Activated T-cell treated with anti-CD3 and anti-CD28 coated beads for 24 hours (primary cell): Measurements from ENCODE around the gene PPT1.

Experiments used
- DNase-seq: peaks from one replicate; pipeline ENCODE4 v3.0.0-alpha.2; 2020; ENCODE audit warnings: low read depth

The PPT1 gene

DNA sequence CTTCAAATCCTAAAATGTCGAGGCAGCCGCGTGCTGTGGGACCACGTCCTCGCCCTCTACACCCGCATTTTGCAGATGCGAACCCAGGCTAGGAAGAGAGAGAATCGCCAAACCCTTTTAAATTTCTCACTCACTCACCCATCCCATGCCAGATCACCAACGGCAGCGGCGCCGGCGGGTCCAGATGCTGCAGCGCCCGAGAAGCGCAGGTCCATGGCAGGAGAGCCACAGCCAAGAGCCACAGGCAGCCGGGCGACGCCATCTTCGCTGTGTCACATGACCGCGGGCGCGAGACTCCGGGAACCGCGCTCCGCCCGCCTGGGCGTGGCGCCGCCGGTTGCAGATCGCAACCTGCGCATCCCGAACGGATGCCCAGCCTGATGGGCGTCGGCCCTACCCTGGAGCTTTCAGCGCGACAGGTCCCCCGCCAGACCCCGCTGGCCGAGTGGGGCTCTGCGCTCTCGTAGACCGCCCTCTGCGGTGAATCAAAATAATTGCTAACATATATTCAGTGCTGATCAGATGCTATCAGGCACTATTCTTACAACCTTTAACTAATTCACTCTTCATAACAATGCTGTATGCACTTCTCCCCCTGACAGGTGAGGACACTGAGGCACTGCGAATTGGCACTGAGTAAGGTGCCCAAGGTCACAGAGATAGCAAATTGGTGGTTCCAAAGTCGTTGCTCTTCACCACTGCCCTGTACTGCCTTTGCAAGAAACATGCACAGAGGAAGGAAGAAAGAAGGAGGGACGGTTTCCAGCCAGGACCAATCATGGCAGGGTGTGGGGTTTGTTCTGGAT, at the start of gene PPT1:
Gene PPT1 (minus strand): TSS at position 276 of the 806 bp plus-strand sequence. CDS start 14 bp downstream, at position 262.
- DNase-seq = peak; percentile 71

GRCh38 chr1:40143891-40144575, 47.0 kb upstream of the PPT1 start:
- peak; percentile 46 for DNase-seq

DNA sequence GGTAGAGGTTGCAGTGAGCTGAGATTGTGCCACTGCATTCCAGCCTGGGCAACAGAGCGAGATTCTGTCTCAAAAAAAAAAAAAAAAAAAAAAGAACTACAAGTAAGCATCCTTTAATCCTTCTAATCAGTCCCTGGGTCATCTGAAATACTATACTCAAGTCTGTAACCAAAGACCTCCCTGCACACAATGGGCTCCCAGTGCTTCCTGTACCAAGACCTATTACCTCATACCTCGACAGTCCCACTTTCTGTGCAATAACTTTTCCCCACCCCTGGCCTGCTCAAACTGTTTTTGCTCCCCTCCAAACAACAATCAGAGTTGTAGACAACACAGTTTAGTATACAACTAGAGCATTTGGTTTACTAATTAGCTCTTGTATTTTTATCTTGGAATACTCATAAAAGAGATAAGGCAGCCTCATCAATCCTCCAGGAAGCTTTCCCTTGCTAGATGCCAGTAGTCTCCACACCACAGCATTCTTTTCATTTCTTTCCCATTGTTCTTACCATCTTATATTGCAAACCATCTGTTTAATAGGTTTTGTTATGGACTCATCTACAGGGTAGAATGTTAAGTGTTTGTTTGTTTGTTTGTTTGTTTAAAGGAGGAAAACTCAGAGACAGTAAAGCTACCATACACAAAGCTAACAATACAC, 45.0 kb upstream of the PPT1 start:
- no peak for DNase-seq

- no peak for DNase-seq
Observed at GRCh38 chr1:40140211-40140973, 43.3 kb upstream of the PPT1 start.

- no peak for DNase-seq
Observed at GRCh38 chr1:40133839-40134238, 36.8 kb upstream of the PPT1 start.

- no peak for DNase-seq
Observed at GRCh38 chr1:40133312-40133665, 36.2 kb upstream of the PPT1 start.

- DNase-seq = no peak
Observed at GRCh38 chr1:40132383-40133311, 35.6 kb upstream of the PPT1 start.

GRCh38 chr1:40130892-40131291, 33.8 kb upstream of the PPT1 start:
- no peak for DNase-seq

- DNase-seq = no peak
Observed at GRCh38 chr1:40122855-40123254, 25.8 kb upstream of the PPT1 start.

DNA sequence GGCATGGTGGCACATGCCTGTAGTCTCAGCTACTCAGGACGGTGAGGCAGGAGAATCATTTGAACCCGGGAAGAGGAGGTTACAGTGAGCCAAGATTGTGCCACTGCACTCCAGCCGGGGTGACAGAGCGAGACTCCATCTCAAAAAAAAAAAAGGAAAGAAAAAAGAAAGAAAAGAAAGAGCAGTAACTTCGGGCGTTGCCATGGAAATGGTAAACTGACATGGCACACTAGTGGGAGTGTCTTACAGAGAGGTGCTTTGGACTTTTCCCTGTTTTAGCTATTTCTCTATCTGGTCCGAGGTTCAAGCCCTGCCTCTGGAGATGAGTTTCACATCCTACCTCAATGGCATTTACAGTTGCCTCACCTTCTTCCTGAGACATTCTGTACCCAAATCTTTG, 23.1 kb upstream of the PPT1 start:
- DNase-seq = no peak

DNA sequence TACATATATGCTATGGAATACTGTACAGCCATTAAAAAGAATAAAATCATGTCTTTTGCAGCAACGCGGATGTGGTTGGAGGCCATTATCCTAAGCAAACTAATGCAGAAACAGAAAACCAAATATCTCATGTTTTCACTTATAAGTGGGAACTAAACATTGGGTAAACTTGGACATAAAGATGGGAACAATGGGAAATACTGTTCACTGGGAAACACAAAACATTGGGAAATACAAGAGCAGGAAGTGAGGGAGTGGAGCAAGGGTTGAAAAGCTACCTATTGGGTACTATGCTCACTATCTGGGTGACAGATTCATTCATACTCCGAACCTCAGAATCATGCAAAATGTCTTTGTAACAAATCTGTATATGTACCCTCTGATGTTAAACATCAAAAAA, 17.3 kb upstream of the PPT1 start:
- no peak for DNase-seq

DNA sequence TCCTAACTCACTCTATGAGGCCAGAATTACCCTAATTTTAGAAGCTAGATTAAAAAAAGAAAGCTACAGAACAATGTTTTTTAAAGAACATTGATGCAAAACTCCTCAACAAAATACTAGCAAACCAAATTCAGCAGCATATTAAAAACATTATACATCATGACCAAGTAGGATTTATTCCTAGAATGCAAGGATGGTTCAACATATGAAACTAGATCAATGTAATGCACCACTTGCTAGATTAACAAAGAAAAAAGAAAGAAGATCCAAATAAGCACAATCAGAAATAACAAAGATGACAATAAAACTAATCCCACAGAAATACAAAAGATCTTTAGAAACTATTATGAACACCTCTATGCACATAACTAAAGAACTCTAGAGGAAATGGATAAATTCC, 13.3 kb upstream of the PPT1 start:
- no peak for DNase-seq

GRCh38 chr1:40107290-40107959, 10.4 kb upstream of the PPT1 start:
- DNase-seq = no peak

- no peak for DNase-seq
Observed at GRCh38 chr1:40105028-40105427, 8.0 kb upstream of the PPT1 start.

DNA sequence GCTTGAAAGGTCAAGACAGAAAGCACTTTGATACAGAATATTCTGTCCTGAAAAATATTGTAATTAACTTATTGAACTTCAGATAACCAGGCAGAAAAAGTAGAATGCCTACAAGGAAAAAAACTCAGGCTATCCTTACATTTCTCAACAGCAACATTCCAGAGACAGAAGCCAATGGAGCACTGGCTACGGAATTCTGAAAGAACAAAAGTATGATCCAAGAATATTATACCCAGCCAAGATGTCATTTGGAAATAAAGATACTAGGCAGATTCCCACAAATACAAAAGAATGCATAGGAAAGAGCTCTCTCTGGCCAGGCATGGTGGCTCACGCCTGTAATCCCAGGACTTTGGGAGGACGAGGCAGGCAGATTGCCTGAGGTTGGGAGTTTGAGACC, 5.8 kb upstream of the PPT1 start:
- DNase-seq = no peak

DNA sequence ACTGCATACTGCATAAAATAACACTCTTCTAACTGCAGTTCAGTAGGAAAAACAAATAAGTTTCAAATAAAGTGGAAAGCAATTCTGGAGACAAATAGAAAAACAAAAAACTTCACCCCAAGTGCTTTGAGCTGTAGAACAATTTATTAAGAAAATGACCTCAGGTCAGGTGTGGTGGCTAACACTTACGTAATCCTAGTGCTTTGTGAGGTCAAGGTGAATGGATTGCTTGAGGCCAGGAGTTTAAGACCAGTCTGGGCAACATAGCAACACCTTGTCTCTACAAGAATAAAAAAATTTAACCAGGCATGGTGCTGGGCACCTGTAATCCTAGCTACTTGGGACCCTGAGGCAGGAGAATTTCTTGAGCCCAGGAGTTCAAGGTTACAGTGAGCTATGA, 5.0 kb upstream of the PPT1 start:
- DNase-seq = no peak

- DNase-seq = no peak
Observed at GRCh38 chr1:40096646-40096976, 441 bp downstream of the PPT1 start.

DNA sequence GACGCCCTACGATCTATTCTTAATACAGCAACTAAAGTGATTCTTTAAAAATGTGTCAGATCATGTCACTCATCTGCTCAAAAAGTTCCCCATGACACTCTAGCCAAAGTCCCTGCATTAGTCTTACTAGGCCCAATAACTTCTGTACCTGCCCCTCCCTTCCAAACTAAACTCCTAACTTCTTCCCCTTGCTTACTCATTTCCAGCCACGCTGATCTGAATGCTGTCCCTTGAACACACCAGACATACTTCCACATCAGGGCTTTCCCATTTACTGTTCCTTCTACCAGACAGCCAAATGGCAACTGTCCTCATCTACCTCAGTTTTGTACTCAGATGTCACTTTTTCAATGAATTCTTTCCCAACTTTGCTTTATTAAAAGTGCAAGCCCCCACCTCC, 1.2 kb downstream of the PPT1 start:
- no peak for DNase-seq

- DNase-seq = no peak
Observed at GRCh38 chr1:40094466-40095110, 2.5 kb downstream of the PPT1 start.
